Endothelial cell of umbilical vein (primary cell): ENCODE data around the gene LSMEM2. TPM values are rescaled to one million over a fixed set of nuclear protein-coding genes. Genes with fewer than 3 reads are reported as not detected.
A peak's percentile ranks its signal among the peaks of the same experiment; 100 is the strongest.

Source experiments
- BruUV-seq: library from RNA; stranded (reverse); fragments of 400-500 nt; replicated peaks from 2 replicates; lab custom pipeline; 2021; lab: Mats Ljungman, UMichigan
- CTCF ChIA-PET: fragments of 300-600, 350-600 bp; sonication (Branson Sonifier 250); formaldehyde crosslinking; loops from one replicate; lab custom pipeline; 2021; ENCODE audit warnings: antibody characterized with exemption, inconsistent platforms; lab: Charles Lee
- POLR2A ChIA-PET: fragments of 300-600, 350-600 bp; sonication (Branson Sonifier 250); formaldehyde crosslinking; loops from one replicate; lab custom pipeline; 2021; ENCODE audit warnings: antibody characterized with exemption, inconsistent platforms; lab: Charles Lee
- DNase-seq: peaks from one replicate; pipeline ENCODE4 v3.0.0-alpha.2; 2011; ENCODE audit warnings: low read depth, low spot score
- FAIRE-seq: peaks from 2 replicates; lab custom pipeline; 2011; peaks lifted over from hg19 to GRCh38; lab: Jason Lieb, UNC
- H2AFZ ChIP-seq: 2 replicates; pipeline ENCODE4 v1.6.0; 2012; ENCODE audit warnings: low read depth, low read length, control low read depth, inconsistent platforms
- H3K27ac ChIP-seq: 2 replicates; pipeline ENCODE4 v1.5.1; 2011; ENCODE audit warnings: low read depth, mild to moderate bottlenecking, control low read depth, low read length, moderate library complexity; ENCODE audit not compliant: insufficient read depth
- H3K27me3 ChIP-seq, 2 experiments: 2 replicates each; pipeline versions ENCODE4 v1.6.0 to v1.6.1; 2011; ENCODE audit warnings: low read length in 2 of 2, mixed read lengths in 1 of 2; ENCODE audit not compliant: control insufficient read depth in 2 of 2, insufficient read depth in 2 of 2
- H3K36me3 ChIP-seq, 2 experiments: 2 replicates in 1 of 2; 3 replicates in 1 of 2; pipeline ENCODE4 v1.5.1; 2011; ENCODE audit warnings: low read length in 2 of 2, mild to moderate bottlenecking in 1 of 2, moderate library complexity in 1 of 2; ENCODE audit not compliant: control insufficient read depth in 2 of 2, insufficient read depth in 2 of 2; ENCODE audit errors: extremely low read depth in 1 of 2
- H3K4me1 ChIP-seq: 3 replicates; pipeline ENCODE4 v1.5.1; 2011; ENCODE audit warnings: mild to moderate bottlenecking, low read length; ENCODE audit not compliant: control insufficient read depth, insufficient read depth; ENCODE audit errors: extremely low read depth
- H3K4me2 ChIP-seq: 2 replicates; pipeline ENCODE4 v1.6.1; 2011; ENCODE audit warnings: low read length, control low read depth, mixed read lengths; ENCODE audit not compliant: insufficient read depth
- H3K4me3 ChIP-seq, 3 experiments: fragments of 200-600 bp in 1 of 3; sonication (generic), shearing (Covaris generic) in 1 of 3; replicated peaks in 1 of 3; 2 replicates each; pipeline ENCODE4 v1.5.1; 2011 to 2016; ENCODE audit warnings: control low read depth in 3 of 3, low read length in 3 of 3, mild to moderate bottlenecking in 2 of 3, inconsistent platforms in 1 of 3, low read depth in 1 of 3, moderate library complexity in 1 of 3; ENCODE audit not compliant: insufficient read depth in 1 of 3
- H3K79me2 ChIP-seq: 2 replicates; pipeline ENCODE4 v1.6.0; 2012; ENCODE audit warnings: low read length, inconsistent platforms; ENCODE audit not compliant: control insufficient read depth, insufficient read depth
- H3K9ac ChIP-seq: replicated peaks from 2 replicates; pipeline ENCODE3; 2011; ENCODE audit warnings: low read length, control low read depth; ENCODE audit not compliant: insufficient read depth; ENCODE audit errors: extremely low read depth
- H3K9me1 ChIP-seq: replicated peaks from 3 replicates; pipeline ENCODE4 v1.6.0; 2011; ENCODE audit warnings: mild to moderate bottlenecking, low read length; ENCODE audit not compliant: control insufficient read depth, insufficient read depth; ENCODE audit errors: extremely low read depth
- H3K9me3 ChIP-seq: replicated peaks from 2 replicates; pipeline ENCODE4 v1.5.1; 2012; ENCODE audit warnings: low read length, inconsistent platforms; ENCODE audit not compliant: control insufficient read depth, insufficient read depth
- H4K20me1 ChIP-seq: replicated peaks from 2 replicates; pipeline ENCODE3; 2011; ENCODE audit warnings: mild to moderate bottlenecking, low read length; ENCODE audit not compliant: control insufficient read depth, insufficient read depth; ENCODE audit errors: extremely low read depth
- GATA2 ChIP-seq: IDR thresholded peaks from 2 replicates; pipeline ENCODE4 v1.7.0; 2011; ENCODE audit warnings: low read depth, mild to moderate bottlenecking, moderate library complexity, mixed read lengths, low read length; ENCODE audit not compliant: insufficient read length, insufficient read depth
- JUN ChIP-seq: IDR thresholded peaks from 2 replicates; pipeline ENCODE4 v1.6.1; 2011; ENCODE audit warnings: borderline replicate concordance, low read depth; ENCODE audit not compliant: insufficient read length, insufficient read depth
- POLR2A ChIP-seq: IDR thresholded peaks from 2 replicates; pipeline ENCODE4 v1.6.1; 2012; ENCODE audit warnings: low read depth, mild to moderate bottlenecking, control low read depth, low read length
- POLR2AphosphoS5 ChIP-seq: IDR thresholded peaks from 2 replicates; pipeline ENCODE4 v1.6.1; 2012; ENCODE audit warnings: low read depth, mild to moderate bottlenecking, control low read depth, low read length, moderate library complexity; ENCODE audit not compliant: insufficient read depth
- dilution Hi-C: fragments of 300-500 bp; cut with MboI; formaldehyde crosslinking; loops from one replicate; pipeline ENCODE4 v1.15.0; 2019; ENCODE audit warnings: low sequenced_read_pairs; ENCODE audit not compliant: extremely low pct_ligation_motif_present
- intact Hi-C: fragments of 100-400 bp; cut with micrococcal nuclease; formaldehyde crosslinking; loops from one replicate; pipeline ENCODE4 v1.10.0; 2022
- polyA plus RNA-seq, 4 experiments: library from polyadenylated mRNA; depleted of rRNA in 3 of 4; stranded (reverse) in 3 of 4; unstranded in 1 of 4; fragments of >200 nt; gene quantifications; 2 replicates each; pipeline versions ENCODE4 v1.2.1 to v1.2.3, GENCODE V29; 2011 to 2012; ENCODE audit warnings: missing spikeins in 1 of 4
- total RNA-seq: library from RNA; stranded (reverse); gene quantifications from 2 replicates; pipeline ENCODE4 v1.2.3, GENCODE V29; 2021

LSMEM2 gene
- total and polyA plus RNA-seq, 2 donors (not counting 3 experiments of a cell fraction or from before 2014, with no cell fraction given): not detected

- DNase-seq (no peak), FAIRE-seq (peak; percentile 59)
- Histone ChIP-seq H3K4me3 (no peak overlapping the region), H2AFZ (no peak overlapping the region), H3K9me3 (no peaks in the 10 kb centered on the region), H3K27me3 (no peaks in the 10 kb centered on the region), H3K4me1 (peaks cover 45% of the 10 kb centered on the region), H4K20me1 (no peaks in the 10 kb centered on the region), H3K79me2 (peaks cover 52% of the 10 kb centered on the region), H3K9me1 (no peaks in the 10 kb centered on the region), H3K36me3 (peaks cover 17 to 47% of the 10 kb centered on the region in 2 experiments), H3K4me2 (no peak overlapping the region), H3K27ac (peak overlapping the region; percentile 1), H3K9ac (no peak overlapping the region)
- BruUV-seq: no TSS peak
- peak; percentile 6 for TF ChIP-seq POLR2AphosphoS5
- TF ChIP-seq JUN: no peak
- ChIA-PET POLR2A (interaction anchor here (0.7 kb wide), 1 partner anchor 18 kb away, joined by 3 read pairs; the partner anchor contains the start of genes HYAL3 and NAA80), CTCF (interaction anchor here (0.8 to 1.7 kb wide), 3 partner anchors 11 to 18 kb away, joined by 3 to 6 read pairs (median 4); partner anchors contain the start of genes HYAL1, HYAL3 and NAA80)
- dilution Hi-C loops (no loop called here), intact Hi-C loops (no loop called here)
Observed at GRCh38 chr3:50317300-50317699, 38.4 kb downstream of the LSMEM2 start.

- CTCF ChIA-PET: interaction anchor here (1.6 to 1.7 kb wide), 2 partner anchors 15 to 19 kb away, joined by 3 to 6 read pairs; partner anchors contain the start of genes HYAL1, HYAL3 and NAA80
- peaks cover 17 to 47% of the 10 kb centered on the region in 2 experiments for H3K36me3 ChIP-seq
- POLR2A ChIA-PET: interaction anchor here (0.8 kb wide), 1 partner anchor 10 kb away, joined by 3 read pairs; the partner anchor contains the start of gene TUSC2
- intact Hi-C loops (no loop called here), dilution Hi-C loops (no loop called here)
- no peak for TF ChIP-seq GATA2
- peak; percentile 72 for TF ChIP-seq POLR2A
- no peak for TF ChIP-seq POLR2AphosphoS5
- no peaks in the 10 kb centered on the region for H3K27me3 ChIP-seq
- FAIRE-seq: no peak
- no TSS peak for BruUV-seq
- H3K4me1 ChIP-seq: peaks cover 51% of the 10 kb centered on the region
- no peak overlapping the region for H2AFZ ChIP-seq
- H3K79me2 ChIP-seq: peaks cover 52% of the 10 kb centered on the region
- H3K9me3 ChIP-seq: no peaks in the 10 kb centered on the region
- H3K4me2 ChIP-seq: peak overlapping the region; percentile 69
- H3K9me1 ChIP-seq: no peaks in the 10 kb centered on the region
- H3K9ac ChIP-seq: no peak overlapping the region
- H3K4me3 ChIP-seq: peak overlapping the region in 1 of 3 experiments; percentile 11
- no peak overlapping the region for H3K27ac ChIP-seq
- H4K20me1 ChIP-seq: no peaks in the 10 kb centered on the region
- no peak for DNase-seq
Observed at GRCh38 chr3:50318163-50318562, 39.3 kb downstream of the LSMEM2 start.
